Panc1 (cell line): ENCODE data around the gene ITGB1. TPM values are rescaled to one million over a fixed set of nuclear protein-coding genes. Genes with fewer than 3 reads are reported as not detected.

Experiments
- ATAC-seq: fragments of 200-7000 bp; cut with Tn5 transposase; 2 replicates; pipeline ENCODE4 v1.9.1; 2020; ENCODE audit warnings: mild to moderate bottlenecking, moderate library complexity
- BruUV-seq: library from RNA; stranded (reverse); fragments of 400-500 nt; replicated peaks from 2 replicates; lab custom pipeline; 2021; lab: Mats Ljungman, UMichigan
- CTCF ChIA-PET: fragments of 300-600 bp; sonication (Branson Sonifier 250); formaldehyde crosslinking; loops from one replicate; lab custom pipeline; 2022; ENCODE audit warnings: antibody characterized with exemption; lab: Charles Lee
- POLR2A ChIA-PET: fragments of 300-600 bp; sonication (Branson Sonifier 250); formaldehyde crosslinking; loops from one replicate; lab custom pipeline; 2022; ENCODE audit warnings: antibody characterized with exemption; lab: Charles Lee
- DNase-seq: peaks from one replicate; pipeline ENCODE4 v3.0.0-alpha.2; 2010; ENCODE audit warnings: low read depth, low spot score
- H3K27ac ChIP-seq: 2 replicates; pipeline ENCODE4 v1.5.1; 2011; ENCODE audit warnings: mild to moderate bottlenecking, low read length, inconsistent platforms
- H3K27me3 ChIP-seq: fragments of 200-500 bp; sonication (Bioruptor generic); 2 replicates; pipeline ENCODE4 v1.6.0; 2014; ENCODE audit warnings: low read length, inconsistent platforms; ENCODE audit not compliant: control insufficient read depth, insufficient read depth
- H3K36me3 ChIP-seq: fragments of 200-500 bp; sonication (Bioruptor generic); 2 replicates; pipeline ENCODE4 v1.5.1; 2014; ENCODE audit warnings: inconsistent platforms, mild to moderate bottlenecking, low read length, moderate library complexity; ENCODE audit not compliant: control insufficient read depth, insufficient read depth
- H3K4me1 ChIP-seq: 2 replicates; pipeline ENCODE4 v1.5.1; 2011; ENCODE audit warnings: inconsistent platforms, mild to moderate bottlenecking, low read length, moderate library complexity; ENCODE audit not compliant: control insufficient read depth, insufficient read depth
- H3K4me3 ChIP-seq, 2 experiments: 2 replicates each; pipeline ENCODE4 v1.5.1; 2011 to 2012; ENCODE audit warnings: low read depth in 2 of 2, low read length in 2 of 2, mild to moderate bottlenecking in 2 of 2, inconsistent platforms in 1 of 2, moderate library complexity in 1 of 2
- H3K9me3 ChIP-seq: fragments of 200-500 bp; sonication (Bioruptor generic); 2 replicates; pipeline ENCODE4 v1.5.1; 2014; ENCODE audit warnings: low read depth, mild to moderate bottlenecking, inconsistent platforms, low read length, moderate library complexity; ENCODE audit not compliant: control insufficient read depth, insufficient read depth
- POLR2AphosphoS5 ChIP-seq: IDR thresholded peaks from 2 replicates; pipeline ENCODE4 v1.6.1; 2012; ENCODE audit warnings: mild to moderate bottlenecking, low read depth, low read length, moderate library complexity
- SIN3A ChIP-seq: IDR thresholded peaks from 2 replicates; pipeline ENCODE4 v1.6.1; 2012; ENCODE audit warnings: low read depth, mild to moderate bottlenecking, low read length, moderate library complexity, borderline replicate concordance; ENCODE audit not compliant: insufficient read depth
- TCF7L2 ChIP-seq: IDR thresholded peaks from 2 replicates; pipeline ENCODE4 v1.6.1; 2011; ENCODE audit warnings: mild to moderate bottlenecking, low read depth, low read length, inconsistent platforms
- in situ Hi-C: cut with HindIII; loops from 2 replicates; pipeline ENCODE4 v1.10.0; 2016; ENCODE audit warnings: low sequenced_read_pairs, low pct_unique_long_range_greater_than_20kb
- intact Hi-C: fragments of 100-400 bp; cut with micrococcal nuclease; formaldehyde crosslinking; loops from one replicate; pipeline ENCODE4 v1.10.0; 2022; ENCODE audit not compliant: unreplicated experiment
- total RNA-seq: library from RNA; stranded (reverse); gene quantifications from one replicate; pipeline ENCODE4 v1.2.1, GENCODE V29; 2021; ENCODE audit not compliant: unreplicated experiment
- TF ChIP-seq, protein P1 (sequence below), 2 experiments: IDR thresholded peaks; 2 replicates each; pipeline ENCODE4 v1.6.1; 2011 to 2012; ENCODE audit warnings: low read depth in 2 of 2, control low read depth in 1 of 2, low read length in 1 of 2, mild to moderate bottlenecking in 1 of 2, moderate library complexity in 1 of 2; ENCODE audit not compliant: insufficient read depth in 1 of 2
- TF ChIP-seq, protein P2 (sequence below): fragments of 450-650 bp; IDR thresholded peaks from 2 replicates; pipeline ENCODE4 v1.5.1; 2017; ENCODE audit warnings: mild to moderate bottlenecking

Gene ITGB1
- total RNA-seq, 1 experiment from 2014 or later, result 803 TPM

DNA sequence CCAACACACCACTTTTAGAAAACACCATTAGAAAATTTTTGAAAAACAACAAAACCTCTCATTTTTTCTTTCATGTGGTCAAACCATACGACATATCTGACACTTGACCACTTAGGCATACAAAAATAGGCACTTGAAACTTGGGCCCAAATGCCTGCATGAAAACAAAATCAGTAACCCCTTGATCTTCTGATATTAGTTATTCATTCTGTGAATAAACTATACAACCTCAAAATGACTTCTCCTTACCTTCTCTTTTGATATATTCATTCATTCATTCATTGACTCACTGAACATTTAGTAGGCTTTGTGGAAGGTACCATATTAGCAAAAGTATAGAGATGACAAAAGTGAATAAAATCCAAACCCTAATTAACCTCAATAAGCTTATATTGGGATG lies 26.4 kb downstream of the ITGB1 start:
- peaks cover 71% of the 10 kb centered on the region for H3K4me1 ChIP-seq
- CTCF ChIA-PET, result no interaction called here
- in situ Hi-C loops, result no loop called here
- DNase-seq (no peak), ATAC-seq (no peak)
- H3K9me3 ChIP-seq, result no peaks in the 10 kb centered on the region
- peak overlapping the region; percentile 86 for H3K27ac ChIP-seq
- peaks cover 61% of the 10 kb centered on the region for H3K36me3 ChIP-seq
- POLR2A ChIA-PET, result interaction anchor here (0.6 kb wide), 1 partner anchor 14 kb away, joined by 3 read pairs; no protein-coding TSS in a partner anchor
- H3K27me3 ChIP-seq, result no peaks in the 10 kb centered on the region
- TF ChIP-seq, protein P1, sequence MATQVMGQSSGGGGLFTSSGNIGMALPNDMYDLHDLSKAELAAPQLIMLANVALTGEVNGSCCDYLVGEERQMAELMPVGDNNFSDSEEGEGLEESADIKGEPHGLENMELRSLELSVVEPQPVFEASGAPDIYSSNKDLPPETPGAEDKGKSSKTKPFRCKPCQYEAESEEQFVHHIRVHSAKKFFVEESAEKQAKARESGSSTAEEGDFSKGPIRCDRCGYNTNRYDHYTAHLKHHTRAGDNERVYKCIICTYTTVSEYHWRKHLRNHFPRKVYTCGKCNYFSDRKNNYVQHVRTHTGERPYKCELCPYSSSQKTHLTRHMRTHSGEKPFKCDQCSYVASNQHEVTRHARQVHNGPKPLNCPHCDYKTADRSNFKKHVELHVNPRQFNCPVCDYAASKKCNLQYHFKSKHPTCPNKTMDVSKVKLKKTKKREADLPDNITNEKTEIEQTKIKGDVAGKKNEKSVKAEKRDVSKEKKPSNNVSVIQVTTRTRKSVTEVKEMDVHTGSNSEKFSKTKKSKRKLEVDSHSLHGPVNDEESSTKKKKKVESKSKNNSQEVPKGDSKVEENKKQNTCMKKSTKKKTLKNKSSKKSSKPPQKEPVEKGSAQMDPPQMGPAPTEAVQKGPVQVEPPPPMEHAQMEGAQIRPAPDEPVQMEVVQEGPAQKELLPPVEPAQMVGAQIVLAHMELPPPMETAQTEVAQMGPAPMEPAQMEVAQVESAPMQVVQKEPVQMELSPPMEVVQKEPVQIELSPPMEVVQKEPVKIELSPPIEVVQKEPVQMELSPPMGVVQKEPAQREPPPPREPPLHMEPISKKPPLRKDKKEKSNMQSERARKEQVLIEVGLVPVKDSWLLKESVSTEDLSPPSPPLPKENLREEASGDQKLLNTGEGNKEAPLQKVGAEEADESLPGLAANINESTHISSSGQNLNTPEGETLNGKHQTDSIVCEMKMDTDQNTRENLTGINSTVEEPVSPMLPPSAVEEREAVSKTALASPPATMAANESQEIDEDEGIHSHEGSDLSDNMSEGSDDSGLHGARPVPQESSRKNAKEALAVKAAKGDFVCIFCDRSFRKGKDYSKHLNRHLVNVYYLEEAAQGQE (IDR thresholded peaks at IDR 0.05; ENCODE audit: insufficient read depth in 1 of 2, low read depth in 2 of 2, low read length in 1 of 2), result no peak
- TF ChIP-seq, protein P2, sequence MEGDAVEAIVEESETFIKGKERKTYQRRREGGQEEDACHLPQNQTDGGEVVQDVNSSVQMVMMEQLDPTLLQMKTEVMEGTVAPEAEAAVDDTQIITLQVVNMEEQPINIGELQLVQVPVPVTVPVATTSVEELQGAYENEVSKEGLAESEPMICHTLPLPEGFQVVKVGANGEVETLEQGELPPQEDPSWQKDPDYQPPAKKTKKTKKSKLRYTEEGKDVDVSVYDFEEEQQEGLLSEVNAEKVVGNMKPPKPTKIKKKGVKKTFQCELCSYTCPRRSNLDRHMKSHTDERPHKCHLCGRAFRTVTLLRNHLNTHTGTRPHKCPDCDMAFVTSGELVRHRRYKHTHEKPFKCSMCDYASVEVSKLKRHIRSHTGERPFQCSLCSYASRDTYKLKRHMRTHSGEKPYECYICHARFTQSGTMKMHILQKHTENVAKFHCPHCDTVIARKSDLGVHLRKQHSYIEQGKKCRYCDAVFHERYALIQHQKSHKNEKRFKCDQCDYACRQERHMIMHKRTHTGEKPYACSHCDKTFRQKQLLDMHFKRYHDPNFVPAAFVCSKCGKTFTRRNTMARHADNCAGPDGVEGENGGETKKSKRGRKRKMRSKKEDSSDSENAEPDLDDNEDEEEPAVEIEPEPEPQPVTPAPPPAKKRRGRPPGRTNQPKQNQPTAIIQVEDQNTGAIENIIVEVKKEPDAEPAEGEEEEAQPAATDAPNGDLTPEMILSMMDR, result no peak
- TF ChIP-seq SIN3A (no peak), POLR2AphosphoS5 (no peak), TCF7L2 (no peak)
- H3K4me3 ChIP-seq, result no peak overlapping the region
- BruUV-seq, result no TSS peak
- intact Hi-C loops, result no loop called here

DNA sequence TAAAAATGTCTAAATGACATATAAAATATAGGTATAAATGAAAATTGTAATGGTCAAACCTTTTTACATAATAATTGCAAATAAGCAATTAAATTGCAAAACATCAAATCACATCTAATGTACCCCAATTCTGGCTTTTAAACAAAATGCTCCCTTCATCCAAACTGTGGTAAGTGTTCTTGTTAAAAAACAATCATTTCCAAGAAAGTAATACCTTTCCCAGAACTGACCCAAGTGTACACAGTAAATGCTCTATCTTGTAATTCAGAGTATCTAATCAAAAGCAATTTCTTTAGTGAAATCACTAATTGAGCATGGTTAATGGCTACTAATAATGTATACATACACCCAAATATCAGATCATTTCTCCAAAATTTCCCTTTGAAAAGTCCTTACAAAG lies 28.0 kb downstream of the ITGB1 start:
- H3K4me3 ChIP-seq, result no peak overlapping the region; a peak in 1 of 4 replicates
- TF ChIP-seq, protein P2, result no peak
- TF ChIP-seq POLR2AphosphoS5 (no peak), SIN3A (no peak), TCF7L2 (no peak)
- TF ChIP-seq, protein P1 (IDR thresholded peaks at IDR 0.05; ENCODE audit: insufficient read depth in 1 of 2, low read depth in 2 of 2, low read length in 1 of 2), result no peak
- DNase-seq (no peak), ATAC-seq (no peak)
- peaks cover 74% of the 10 kb centered on the region for H3K36me3 ChIP-seq
- intact Hi-C loops (no loop called here), in situ Hi-C loops (no loop called here)
- no TSS peak for BruUV-seq
- H3K4me1 ChIP-seq, result peaks cover 56% of the 10 kb centered on the region
- H3K9me3 ChIP-seq, result no peaks in the 10 kb centered on the region
- POLR2A ChIA-PET, result interaction anchor here (0.6 kb wide), 1 partner anchor 108 kb away, joined by 3 read pairs; no protein-coding TSS in a partner anchor
- CTCF ChIA-PET, result no interaction called here
- H3K27ac ChIP-seq, result peak overlapping the region; percentile 86
- H3K27me3 ChIP-seq, result no peaks in the 10 kb centered on the region
